HG03439 (cell line): ENCODE measurements around the gene PKN2.
"Not testable (repeated sequence)": the region's sequence is repeated elsewhere in the genome, so short reads cannot be mapped to it uniquely, and the experiment has no call there.

Experiments
- ATAC-seq: cut with Tn5 transposase; IDR thresholded peaks from one replicate; pipeline ENCODE4 v1.9.1; 2021; ENCODE audit warnings: mild to moderate bottlenecking, moderate library complexity; ENCODE audit not compliant: unreplicated experiment

PKN2 gene

GRCh38 chr1:88678405-88678804 lies 5.7 kb upstream of the PKN2 start:
- ATAC-seq, result no peak

GRCh38 chr1:88680471-88680870 lies 3.6 kb upstream of the PKN2 start:
- no peak for ATAC-seq

GRCh38 chr1:88680911-88681622 lies 3.0 kb upstream of the PKN2 start:
- no peak for ATAC-seq

- peak; percentile 41 for ATAC-seq
Measured at GRCh38 chr1:88684482-88685258, 597 bp downstream of the PKN2 start.

GRCh38 chr1:88685259-88685620 lies 1.2 kb downstream of the PKN2 start:
- no peak for ATAC-seq

- no peak for ATAC-seq
Measured at GRCh38 chr1:88691540-88691939, 7.5 kb downstream of the PKN2 start.

GRCh38 chr1:88695781-88696180 lies 11.7 kb downstream of the PKN2 start:
- no peak for ATAC-seq

GRCh38 chr1:88697503-88697902 lies 13.4 kb downstream of the PKN2 start:
- ATAC-seq, result no peak

- no peak for ATAC-seq
Measured at GRCh38 chr1:88698140-88698539, 14.1 kb downstream of the PKN2 start.

GRCh38 chr1:88698764-88699163 lies 14.7 kb downstream of the PKN2 start:
- no peak for ATAC-seq

- ATAC-seq, result no peak
Measured at GRCh38 chr1:88700425-88701013, 16.4 kb downstream of the PKN2 start.

- peak; percentile 70 for ATAC-seq
Measured at GRCh38 chr1:88701275-88701674, 17.2 kb downstream of the PKN2 start.

GRCh38 chr1:88701793-88702192 lies 17.7 kb downstream of the PKN2 start:
- not testable (repeated sequence) for ATAC-seq

GRCh38 chr1:88708011-88708410 lies 23.9 kb downstream of the PKN2 start:
- ATAC-seq, result no peak

- not testable (repeated sequence) for ATAC-seq
Measured at GRCh38 chr1:88712907-88713306, 28.8 kb downstream of the PKN2 start.

- ATAC-seq, result not testable (repeated sequence)
Measured at GRCh38 chr1:88716571-88716970, 32.5 kb downstream of the PKN2 start.

GRCh38 chr1:88722492-88722891 lies 38.4 kb downstream of the PKN2 start:
- no peak for ATAC-seq

- no peak for ATAC-seq
Measured at GRCh38 chr1:88726697-88727096, 42.6 kb downstream of the PKN2 start.

- no peak for ATAC-seq
Measured at GRCh38 chr1:88727205-88727604, 43.1 kb downstream of the PKN2 start.

- ATAC-seq, result no peak
Measured at GRCh38 chr1:88729297-88729696, 45.2 kb downstream of the PKN2 start.

GRCh38 chr1:88730132-88730675 lies 46.1 kb downstream of the PKN2 start:
- ATAC-seq, result no peak

- no peak for ATAC-seq
Measured at GRCh38 chr1:88730995-88731394, 46.9 kb downstream of the PKN2 start.
